Spleen (tissue), 7 donors: Measurements from ENCODE around the gene ABHD12.
A peak's percentile ranks its signal among the peaks of the same experiment; 100 is the strongest.

Experiments
- CTCF ChIP-seq, 11 experiments: fragments of 200-600 bp in 7 of 11; fragments of 450-650 bp in 4 of 11; sonication (generic) in 4 of 11; IDR thresholded peaks in 8 of 11; conservative IDR thresholded peaks in 3 of 11; 1 replicate in 7 of 11; 2 replicates in 4 of 11; pipeline versions ENCODE4 v1.4.0 to v1.8.0; 2016 to 2021; ENCODE audit warnings: antibody characterized with exemption in 11 of 11, inconsistent platforms in 4 of 11, mild to moderate bottlenecking in 1 of 11
- POLR2A ChIP-seq, 3 donors: fragments of 450-650 bp; IDR thresholded peaks; one replicate each; pipeline ENCODE4 v1.5.1; 2017; ENCODE audit warnings: antibody characterized with exemption in 3 of 3, mild to moderate bottlenecking in 1 of 3
- POLR2AphosphoS5 ChIP-seq, 3 donors: sonication (generic); formaldehyde crosslinking; IDR thresholded peaks; one replicate each; pipeline ENCODE4 v1.5.1; 2017; ENCODE audit warnings: antibody characterized with exemption in 3 of 3
- donor health status: DM: no; HTN: no; CAD: no; lungs with moderate emphysema.
- donor health status: DM: no; HTN: no; CAD: no.
- donor health status: DM: no; HTN: no; CAD: no.

GRCh38 chr20:25292176-25292891 lies 98.3 kb downstream of the ABHD12 start:
- no peak for TF ChIP-seq CTCF (IDR thresholded peaks at IDR 0.05 in 8 of 11, conservative IDR thresholded peaks at IDR 0.05 in 3 of 11)
- TF ChIP-seq POLR2A (IDR thresholded peaks at IDR 0.05) = no peak
- peak in 1 of 3 donors; percentile 59 for TF ChIP-seq POLR2AphosphoS5 (IDR thresholded peaks at IDR 0.05)
